ENCODE results near the gene F2RL2.

Gene F2RL2

DNA sequence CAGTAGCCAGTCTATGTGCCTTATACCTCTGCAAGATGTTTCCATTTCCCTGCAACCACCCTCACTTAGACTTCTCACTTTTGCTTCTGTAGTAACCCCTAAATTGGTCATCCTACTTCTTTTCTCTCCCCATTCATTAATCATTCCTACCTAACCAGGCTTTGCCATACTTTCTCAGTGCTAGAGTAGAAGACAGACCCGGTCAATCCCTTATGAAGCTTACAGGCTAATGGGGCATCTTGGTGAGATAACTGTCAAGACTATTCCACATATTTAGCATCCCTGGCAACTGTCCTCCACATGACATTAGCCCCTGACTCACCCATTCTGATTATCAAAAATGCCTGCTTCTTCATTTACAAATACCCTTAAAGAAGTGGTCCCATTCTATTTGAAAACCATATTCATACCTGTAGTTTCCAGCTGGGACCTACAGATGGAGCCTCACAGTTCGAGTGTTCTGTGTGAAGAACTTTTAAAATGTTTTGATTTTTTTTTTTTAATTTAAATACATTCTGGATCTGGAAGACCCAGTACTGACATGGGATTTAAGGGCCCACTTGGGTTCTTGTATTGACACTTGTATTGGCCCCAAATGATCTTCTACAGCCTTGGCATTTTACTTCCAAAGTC, 21.0 kb downstream of the F2RL2 start:
- no peaks in the 10 kb centered on the region for H3K27me3 ChIP-seq (ENCODE audit: insufficient read depth, low read length)

DNA sequence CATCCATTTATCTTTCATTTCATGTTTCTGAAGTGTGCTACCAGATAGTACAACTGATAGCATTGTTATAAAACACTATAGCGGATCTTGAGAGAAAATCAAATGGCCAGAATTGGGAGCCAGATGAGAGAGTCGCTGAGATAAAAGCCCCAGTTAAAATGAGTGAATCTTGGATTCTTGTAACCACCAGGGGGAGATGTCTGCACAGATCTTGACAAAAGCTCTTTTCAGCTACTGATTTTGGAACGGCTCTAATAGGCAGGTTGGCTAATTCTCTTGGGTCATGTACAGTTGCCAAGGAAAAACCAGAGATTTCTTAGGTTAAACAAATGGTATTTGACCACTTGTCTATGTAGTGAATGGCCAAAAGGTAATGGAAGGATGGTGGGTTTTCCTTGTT, 21.7 kb downstream of the F2RL2 start:
- H3K4me1 ChIP-seq (ENCODE audit: insufficient read depth, low read length) = no peaks in the 10 kb centered on the region
- no peak overlapping the region for H3K4me3 ChIP-seq (ENCODE audit: low read length)
- peaks cover 6% of the 10 kb centered on the region; the same call in 1 of the 2 replicates for H3K36me3 ChIP-seq (ENCODE audit: insufficient read depth, low read depth, low read length)
- no peak overlapping the region for H3K27ac ChIP-seq (ENCODE audit: low read length)
- no peaks in the 10 kb centered on the region for H3K27me3 ChIP-seq (ENCODE audit: insufficient read depth, low read length)
- H3K9me3 ChIP-seq (ENCODE audit: insufficient read depth, low read depth, low read length) = no peaks in the 10 kb centered on the region
- H3K9ac ChIP-seq (ENCODE audit: low read depth, low read length) = no peak overlapping the region

More for the DNA sequence above, 21.0 kb downstream of the F2RL2 start:
- Histone ChIP-seq H3K9me3 (ENCODE audit: insufficient read depth, low read depth, low read length) (no peaks in the 10 kb centered on the region), H3K4me1 (ENCODE audit: insufficient read depth, low read length) (no peaks in the 10 kb centered on the region), H3K4me3 (ENCODE audit: low read length) (no peak overlapping the region), H3K27ac (ENCODE audit: low read length) (no peak overlapping the region), H3K9ac (ENCODE audit: low read depth, low read length) (no peak overlapping the region), H3K36me3 (ENCODE audit: insufficient read depth, low read depth, low read length) (peaks cover 8% of the 10 kb centered on the region; the same call in 1 of the 2 replicates)

DNA sequence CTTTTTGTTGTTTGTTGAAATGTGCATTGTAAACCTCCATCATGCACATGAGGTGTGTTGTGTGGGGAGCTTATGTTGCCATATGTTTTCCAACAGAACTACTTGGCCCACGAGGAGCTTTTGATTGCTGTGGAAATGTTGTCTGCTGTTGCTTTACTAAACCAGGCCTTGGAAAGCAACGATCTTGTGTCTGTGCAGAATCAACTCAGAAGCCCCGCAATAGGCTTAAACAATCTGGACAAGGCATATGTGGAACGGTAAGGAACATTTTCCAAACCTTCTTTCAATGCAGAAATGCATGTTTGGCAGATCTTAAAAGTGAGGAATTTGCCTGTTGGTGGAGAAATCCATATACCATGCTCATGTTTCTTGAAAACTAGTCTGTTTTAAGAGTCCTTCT, 22.5 kb downstream of the F2RL2 start:
- H3K4me3 ChIP-seq (ENCODE audit: low read length) = no peak overlapping the region
- H3K4me1 ChIP-seq (ENCODE audit: insufficient read depth, low read length) = no peaks in the 10 kb centered on the region
- peaks cover 6% of the 10 kb centered on the region; the same call in 1 of the 2 replicates for H3K36me3 ChIP-seq (ENCODE audit: insufficient read depth, low read depth, low read length)
- H3K9ac ChIP-seq (ENCODE audit: low read depth, low read length) = no peak overlapping the region
- no peaks in the 10 kb centered on the region for H3K27me3 ChIP-seq (ENCODE audit: insufficient read depth, low read length)
- no peaks in the 10 kb centered on the region for H3K9me3 ChIP-seq (ENCODE audit: insufficient read depth, low read depth, low read length)
- H3K27ac ChIP-seq (ENCODE audit: low read length) = no peak overlapping the region

DNA sequence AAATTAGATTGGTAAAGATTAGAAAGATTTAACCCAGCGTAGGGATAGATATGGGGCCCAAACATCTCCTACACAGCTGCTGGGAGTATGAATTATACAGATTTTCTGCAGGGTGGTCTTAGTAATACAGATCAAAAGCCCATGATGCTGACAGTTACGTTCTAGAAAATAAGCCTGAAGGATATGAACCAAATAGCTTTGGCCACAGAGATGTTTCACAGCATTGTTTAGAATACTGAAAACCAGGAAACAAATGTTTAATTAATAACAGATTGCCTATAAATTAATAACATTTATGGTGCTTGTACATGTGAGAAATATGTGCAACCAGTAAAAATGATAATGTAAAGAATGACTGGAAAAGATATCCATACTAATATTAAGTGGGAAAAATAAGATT, 24.7 kb downstream of the F2RL2 start:
- H3K4me3 ChIP-seq (ENCODE audit: low read length) = no peak overlapping the region
- peaks cover 6% of the 10 kb centered on the region; the same call in 1 of the 2 replicates for H3K36me3 ChIP-seq (ENCODE audit: insufficient read depth, low read depth, low read length)
- H3K27ac ChIP-seq (ENCODE audit: low read length) = no peak overlapping the region
- no peaks in the 10 kb centered on the region for H3K9me3 ChIP-seq (ENCODE audit: insufficient read depth, low read depth, low read length)
- no peaks in the 10 kb centered on the region for H3K27me3 ChIP-seq (ENCODE audit: insufficient read depth, low read length)
- no peaks in the 10 kb centered on the region for H3K4me1 ChIP-seq (ENCODE audit: insufficient read depth, low read length)
- H3K9ac ChIP-seq (ENCODE audit: low read depth, low read length) = no peak overlapping the region

DNA sequence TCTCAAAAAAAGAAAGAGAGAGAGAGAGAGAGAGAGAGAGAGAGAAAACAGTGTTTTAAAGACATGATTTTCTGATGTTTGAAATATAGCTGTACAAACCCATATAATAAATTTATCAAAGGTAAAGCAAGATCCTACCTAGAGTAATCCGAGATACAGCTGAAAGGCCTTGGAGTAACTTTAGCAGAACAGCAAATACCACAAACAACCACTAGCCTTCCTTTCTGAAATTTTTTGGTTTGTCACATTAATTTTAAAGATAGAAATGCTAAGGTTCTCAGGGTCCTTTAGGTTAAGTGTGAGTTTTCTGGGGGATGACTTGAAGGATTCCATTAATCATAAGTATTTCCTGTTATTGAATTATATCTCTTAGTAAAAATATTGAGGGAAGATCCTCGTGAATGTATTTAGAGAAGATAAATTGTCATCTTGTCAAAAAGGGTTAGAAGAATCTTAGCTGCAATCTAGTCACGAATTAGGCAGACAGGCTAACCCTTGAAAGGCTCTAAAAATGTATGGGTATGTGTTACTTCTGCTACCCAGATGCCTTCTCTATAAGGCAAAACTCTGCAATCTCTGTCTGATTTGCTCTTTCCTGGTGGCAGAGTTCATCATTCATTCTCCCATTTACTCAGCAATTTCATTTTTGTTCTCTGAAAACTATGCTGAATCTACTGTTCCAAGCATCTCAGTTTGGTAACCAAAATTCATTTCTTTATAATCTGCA, 27.3 kb downstream of the F2RL2 start:
- Histone ChIP-seq H3K27ac (ENCODE audit: low read length) (no peak overlapping the region), H3K9ac (ENCODE audit: low read depth, low read length) (no peak overlapping the region), H3K4me3 (ENCODE audit: low read length) (no peak overlapping the region)

DNA sequence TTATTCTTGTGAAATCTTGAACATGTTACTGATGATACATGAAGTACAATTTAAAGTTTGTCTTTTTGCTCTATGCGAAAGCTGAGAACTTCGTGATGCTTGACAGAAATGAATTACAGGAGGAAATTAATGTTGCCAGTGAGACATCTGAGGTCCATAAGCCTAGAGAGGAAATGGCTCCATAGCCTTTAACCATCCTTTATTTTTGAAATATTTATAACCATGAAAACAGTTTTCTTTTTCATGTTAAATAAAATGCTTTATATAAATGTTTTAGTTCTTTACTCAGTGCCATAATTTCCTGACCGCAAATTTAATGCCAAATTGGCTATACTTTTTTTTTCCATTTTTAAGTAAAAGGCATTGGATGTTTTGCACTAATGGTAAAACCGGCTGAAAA, 29.1 kb downstream of the F2RL2 start:
- Histone ChIP-seq H3K9ac (ENCODE audit: low read depth, low read length) (no peak overlapping the region), H3K36me3 (ENCODE audit: insufficient read depth, low read depth, low read length) (peaks cover 20% of the 10 kb centered on the region; the same call in 1 of the 2 replicates), H3K27me3 (ENCODE audit: insufficient read depth, low read length) (no peaks in the 10 kb centered on the region), H3K4me3 (ENCODE audit: low read length) (no peak overlapping the region), H3K27ac (ENCODE audit: low read length) (no peak overlapping the region), H3K9me3 (ENCODE audit: insufficient read depth, low read depth, low read length) (no peaks in the 10 kb centered on the region), H3K4me1 (ENCODE audit: insufficient read depth, low read length) (no peaks in the 10 kb centered on the region)

More for the DNA sequence above, 27.3 kb downstream of the F2RL2 start:
- H3K27me3 ChIP-seq (ENCODE audit: insufficient read depth, low read length) = no peaks in the 10 kb centered on the region
- H3K9me3 ChIP-seq (ENCODE audit: insufficient read depth, low read depth, low read length) = no peaks in the 10 kb centered on the region
- H3K36me3 ChIP-seq (ENCODE audit: insufficient read depth, low read depth, low read length) = 0 out of 2 replicates have a peak, but pooled peaks cover 12% of the 10 kb centered on the region
- no peaks in the 10 kb centered on the region for H3K4me1 ChIP-seq (ENCODE audit: insufficient read depth, low read length)

DNA sequence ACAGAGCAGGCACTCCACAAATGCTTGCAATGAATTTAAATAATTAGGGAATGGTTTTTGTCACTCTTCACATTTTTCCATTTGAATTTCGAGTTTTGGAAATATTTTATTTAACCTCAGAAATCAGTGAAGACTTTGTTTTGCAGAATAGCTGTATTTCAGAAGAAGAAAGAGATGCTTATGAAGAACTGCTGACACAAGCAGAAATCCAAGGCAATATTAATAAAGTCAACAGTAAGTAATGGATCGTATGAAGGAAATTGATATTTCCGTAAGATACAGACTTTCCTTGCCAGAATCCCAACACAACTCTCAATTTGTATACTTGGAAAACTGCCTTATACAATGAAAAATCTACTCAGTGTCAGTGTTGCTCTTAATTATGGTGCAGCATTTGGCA, 30.5 kb downstream of the F2RL2 start:
- Histone ChIP-seq H3K27me3 (ENCODE audit: insufficient read depth, low read length) (no peaks in the 10 kb centered on the region), H3K4me1 (ENCODE audit: insufficient read depth, low read length) (no peaks in the 10 kb centered on the region), H3K4me3 (ENCODE audit: low read length) (no peak overlapping the region), H3K36me3 (ENCODE audit: insufficient read depth, low read depth, low read length) (peaks cover 19% of the 10 kb centered on the region; the same call in 1 of the 2 replicates), H3K9ac (ENCODE audit: low read depth, low read length) (no peak overlapping the region), H3K27ac (ENCODE audit: low read length) (no peak overlapping the region), H3K9me3 (ENCODE audit: insufficient read depth, low read depth, low read length) (no peaks in the 10 kb centered on the region)

DNA sequence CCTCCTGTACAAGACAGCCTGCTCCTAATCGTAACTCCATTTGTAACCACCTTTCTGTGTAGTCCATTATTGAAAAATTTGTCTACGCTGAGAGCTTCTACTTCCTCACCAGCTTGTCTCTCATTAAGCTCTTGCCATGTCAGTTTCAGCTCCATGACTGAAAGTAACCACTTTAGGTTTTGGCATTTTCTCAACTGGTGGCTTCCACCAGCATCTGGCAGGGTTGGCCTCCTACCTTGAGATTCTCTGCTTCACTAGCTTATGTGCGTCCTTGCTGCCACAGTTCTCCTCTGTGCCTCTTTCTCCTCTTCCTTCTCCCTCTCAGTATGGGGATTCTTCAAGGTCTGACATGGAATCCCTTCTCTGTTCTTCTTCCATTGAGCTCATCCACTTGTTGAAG, 31.8 kb downstream of the F2RL2 start:
- no peak overlapping the region for H3K27ac ChIP-seq (ENCODE audit: low read length)
- H3K27me3 ChIP-seq (ENCODE audit: insufficient read depth, low read length) = no peaks in the 10 kb centered on the region
- peaks cover 14% of the 10 kb centered on the region; the same call in 1 of the 2 replicates for H3K36me3 ChIP-seq (ENCODE audit: insufficient read depth, low read depth, low read length)
- no peak overlapping the region for H3K9ac ChIP-seq (ENCODE audit: low read depth, low read length)
- no peaks in the 10 kb centered on the region for H3K4me1 ChIP-seq (ENCODE audit: insufficient read depth, low read length)
- no peaks in the 10 kb centered on the region for H3K9me3 ChIP-seq (ENCODE audit: insufficient read depth, low read depth, low read length)
- no peak overlapping the region for H3K4me3 ChIP-seq (ENCODE audit: low read length)

DNA sequence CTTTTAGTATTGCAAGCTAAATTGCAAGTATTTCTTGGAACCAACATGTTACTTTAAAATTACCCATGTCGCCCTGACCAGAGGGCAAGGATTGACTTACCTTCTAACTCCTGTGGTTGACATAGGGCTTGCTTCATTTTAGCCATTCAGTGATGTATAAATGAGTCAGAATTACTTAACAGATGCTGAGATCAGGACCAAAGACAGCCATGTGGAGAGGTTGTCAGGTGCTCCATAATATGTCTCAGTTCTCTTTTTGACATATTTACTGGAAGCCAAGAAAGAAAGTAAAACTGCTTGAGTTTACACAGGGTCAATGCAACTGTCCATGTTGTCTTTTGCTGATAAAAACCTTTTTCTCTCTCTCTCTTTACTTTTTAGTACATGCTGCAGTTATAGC, 33.2 kb downstream of the F2RL2 start:
- Histone ChIP-seq H3K27me3 (ENCODE audit: insufficient read depth, low read length) (no peaks in the 10 kb centered on the region), H3K4me1 (ENCODE audit: insufficient read depth, low read length) (no peaks in the 10 kb centered on the region), H3K9ac (ENCODE audit: low read depth, low read length) (no peak overlapping the region), H3K4me3 (ENCODE audit: low read length) (no peak overlapping the region), H3K9me3 (ENCODE audit: insufficient read depth, low read depth, low read length) (no peaks in the 10 kb centered on the region), H3K36me3 (ENCODE audit: insufficient read depth, low read depth, low read length) (peaks cover 14% of the 10 kb centered on the region; the same call in 1 of the 2 replicates), H3K27ac (ENCODE audit: low read length) (no peak overlapping the region)

DNA sequence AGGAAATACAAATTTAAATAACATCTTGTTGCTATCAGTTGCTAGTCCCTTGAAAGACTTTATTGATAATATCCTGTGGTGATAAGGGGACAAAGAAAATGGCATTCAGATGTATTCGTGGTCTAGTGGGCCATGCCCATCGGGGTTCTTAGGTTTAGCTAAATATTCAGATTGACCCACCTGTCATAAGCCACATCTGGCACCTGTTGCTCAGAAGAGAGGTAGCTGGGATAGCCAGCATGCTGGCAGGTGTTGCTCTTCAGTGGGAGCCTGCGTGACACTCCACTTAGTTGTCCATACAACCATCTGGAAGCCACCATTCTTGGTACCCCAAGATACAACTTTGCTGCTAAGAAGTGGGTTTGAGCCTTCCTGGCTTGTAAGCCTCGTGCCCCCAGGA, 36.7 kb downstream of the F2RL2 start:
- H3K27ac ChIP-seq (ENCODE audit: low read length) = no peak overlapping the region

DNA sequence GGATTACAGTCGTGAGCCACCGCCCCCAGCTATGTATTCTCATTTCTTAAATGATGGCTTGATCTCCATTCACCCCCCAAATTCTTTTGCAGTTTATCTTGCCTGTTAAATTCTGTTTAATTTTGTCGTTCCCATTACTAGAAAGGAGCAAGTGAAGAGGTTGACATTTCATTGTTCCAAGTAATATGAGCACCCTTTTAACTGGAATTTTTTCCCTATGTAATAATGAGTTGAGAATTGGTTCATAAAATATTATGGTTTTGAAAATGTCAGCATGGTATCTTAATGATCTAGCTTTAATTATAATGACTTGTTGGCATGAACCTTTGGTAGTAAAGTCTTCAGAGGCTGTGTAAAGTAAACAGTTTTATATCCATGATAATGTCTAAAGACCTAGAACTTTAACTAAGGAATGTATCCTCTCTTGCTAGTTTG, 37.4 kb downstream of the F2RL2 start:
- Histone ChIP-seq H3K27ac (ENCODE audit: low read length) (no peak overlapping the region), H3K36me3 (ENCODE audit: insufficient read depth, low read depth, low read length) (peaks cover 8% of the 10 kb centered on the region; the same call in 1 of the 2 replicates), H3K27me3 (ENCODE audit: insufficient read depth, low read length) (no peaks in the 10 kb centered on the region), H3K9me3 (ENCODE audit: insufficient read depth, low read depth, low read length) (no peaks in the 10 kb centered on the region), H3K4me3 (ENCODE audit: low read length) (no peak overlapping the region), H3K9ac (ENCODE audit: low read depth, low read length) (no peak overlapping the region), H3K4me1 (ENCODE audit: insufficient read depth, low read length) (peaks cover 10% of the 10 kb centered on the region; the same call in 1 of the 2 replicates)

More for the DNA sequence above, 36.7 kb downstream of the F2RL2 start:
- Histone ChIP-seq H3K27me3 (ENCODE audit: insufficient read depth, low read length) (no peaks in the 10 kb centered on the region), H3K36me3 (ENCODE audit: insufficient read depth, low read depth, low read length) (peaks cover 8% of the 10 kb centered on the region; the same call in 1 of the 2 replicates), H3K9me3 (ENCODE audit: insufficient read depth, low read depth, low read length) (no peaks in the 10 kb centered on the region), H3K4me3 (ENCODE audit: low read length) (no peak overlapping the region), H3K4me1 (ENCODE audit: insufficient read depth, low read length) (peaks cover 10% of the 10 kb centered on the region; the same call in 1 of the 2 replicates), H3K9ac (ENCODE audit: low read depth, low read length) (no peak overlapping the region)
